AG10803 (cell line): ENCODE results near the gene RAI14.
A peak's percentile ranks its signal among the peaks of the same experiment; 100 is the strongest.

Experiments used
- DNase-seq: peaks from one replicate; pipeline ENCODE4 v3.0.0; 2010; ENCODE audit warnings: low read depth
- H3K4me3 ChIP-seq: 2 replicates; pipeline ENCODE4 v1.5.1; 2011; ENCODE audit warnings: mild to moderate bottlenecking, low read length, control low read depth
- CTCF ChIP-seq: conservative IDR thresholded peaks from 2 replicates; pipeline ENCODE4 v1.5.1; 2011; ENCODE audit warnings: mild to moderate bottlenecking, low read length, control low read depth, inconsistent platforms

RAI14 gene

GRCh38 chr5:34666392-34667080, 10.4 kb downstream of the RAI14 start:
- no peak for TF ChIP-seq CTCF
- no peak for DNase-seq
- H3K4me3 ChIP-seq: no peak overlapping the region

- DNase-seq: no peak
- no peak overlapping the region for H3K4me3 ChIP-seq
- TF ChIP-seq CTCF: no peak
These were observed 11.6 kb downstream of the RAI14 start for GRCh38 chr5:34667705-34668104.

GRCh38 chr5:34669931-34670516, 13.9 kb downstream of the RAI14 start:
- no peak overlapping the region for H3K4me3 ChIP-seq
- TF ChIP-seq CTCF: no peak
- peak; percentile 62 for DNase-seq

- TF ChIP-seq CTCF: no peak
- DNase-seq: no peak
- no peak overlapping the region for H3K4me3 ChIP-seq
These were observed 16.1 kb downstream of the RAI14 start for GRCh38 chr5:34672196-34672595.

GRCh38 chr5:34673463-34674125, 17.5 kb downstream of the RAI14 start:
- H3K4me3 ChIP-seq: no peak overlapping the region
- no peak for TF ChIP-seq CTCF
- no peak for DNase-seq

- DNase-seq: peak; percentile 96
- TF ChIP-seq CTCF: no peak
These were observed 18.1 kb downstream of the RAI14 start for GRCh38 chr5:34674187-34674586.

GRCh38 chr5:34675857-34676256, 19.7 kb downstream of the RAI14 start:
- no peak for TF ChIP-seq CTCF
- H3K4me3 ChIP-seq: no peak overlapping the region
- DNase-seq: no peak

More at GRCh38 chr5:34674187-34674586, 18.1 kb downstream of the RAI14 start:
- no peak overlapping the region for H3K4me3 ChIP-seq
